Stimulated activated CD4-positive, alpha-beta T cell treated with anti-CD3 and anti-CD28 coated beads, Interleukin-4, amount 100 ng/mL, for 24 hours (primary cell): Measurements from ENCODE around the gene SIK2.

ENCODE experiments used
- DNase-seq: peaks from one replicate; pipeline ENCODE4 v3.0.0-alpha.2; 2020

Gene SIK2

DNA sequence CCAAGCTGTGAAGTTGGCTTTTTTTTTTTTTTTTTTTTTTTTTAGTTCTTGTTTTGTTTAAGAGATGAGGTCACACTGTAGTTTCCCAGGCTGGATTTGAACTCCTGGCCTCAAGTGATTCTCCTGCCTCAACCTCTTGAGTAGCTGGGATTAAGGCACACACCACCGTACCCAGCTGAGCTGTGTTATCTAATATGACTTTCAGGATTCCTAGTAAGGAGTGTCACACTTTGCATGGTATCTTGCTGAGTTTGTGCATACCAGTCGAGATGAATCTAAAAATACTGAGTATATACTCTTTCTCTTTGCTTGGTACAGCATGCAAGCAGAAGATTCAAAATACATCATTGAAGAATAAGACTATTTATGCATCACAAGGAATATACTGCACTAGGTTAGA, 58.6 kb downstream of the SIK2 start:
- DNase-seq = no peak

DNA sequence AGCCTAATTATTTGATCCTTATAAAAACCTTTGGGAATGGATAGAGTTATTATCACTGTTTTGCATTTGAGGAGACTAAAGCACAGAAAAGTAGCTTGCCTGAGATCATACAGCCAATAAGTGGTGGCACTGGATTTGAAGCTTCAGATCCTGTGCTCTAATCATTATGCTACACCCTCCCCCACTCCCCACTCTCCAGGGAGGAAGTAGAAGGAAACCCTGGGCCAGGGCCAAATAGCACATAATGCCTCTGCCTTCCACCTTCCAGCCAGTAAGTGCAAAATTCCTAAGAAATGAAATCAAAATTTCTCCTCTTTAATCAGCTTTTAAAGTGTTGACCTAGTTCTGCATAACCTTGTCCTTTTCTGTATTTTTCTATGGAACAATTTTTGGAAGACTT, 61.6 kb downstream of the SIK2 start:
- DNase-seq = no peak

DNA sequence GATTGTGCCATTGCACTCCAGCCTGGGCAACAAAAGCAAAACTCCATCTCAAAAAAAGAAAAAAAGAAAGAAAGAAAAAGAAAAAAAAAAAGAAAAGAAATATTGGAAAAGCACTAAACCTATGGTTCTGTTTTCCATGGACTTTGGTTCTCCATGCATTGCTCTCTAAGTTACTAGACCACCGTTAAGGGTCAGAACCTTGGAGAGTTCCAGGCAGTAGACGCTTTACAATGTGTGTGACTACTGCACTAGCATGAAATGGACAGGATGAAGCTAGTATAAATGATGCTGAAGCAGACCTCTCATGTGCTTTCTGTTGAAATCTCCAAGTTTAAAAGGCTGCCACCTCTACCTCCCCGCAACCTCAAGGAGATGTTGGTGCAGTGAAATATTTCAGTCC, 63.5 kb downstream of the SIK2 start:
- DNase-seq = no peak

DNA sequence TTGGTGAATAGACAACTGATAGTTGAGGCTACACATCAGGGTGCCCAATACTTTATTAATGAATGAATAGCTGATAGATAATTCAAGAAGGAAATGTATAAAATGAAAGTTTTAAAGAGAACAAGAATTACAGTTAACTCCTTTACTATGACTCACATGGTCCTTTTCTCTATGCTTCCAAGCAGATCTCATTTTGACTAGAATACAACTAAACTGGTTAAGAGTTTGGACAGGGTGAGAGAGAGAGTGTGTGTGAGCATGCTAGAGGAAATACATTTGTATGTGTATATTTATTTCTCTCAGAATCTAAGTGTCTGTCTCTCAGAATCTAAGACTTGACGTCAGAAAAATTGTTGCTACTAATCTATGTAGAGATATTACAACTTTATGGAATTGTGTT, 66.7 kb downstream of the SIK2 start:
- DNase-seq = no peak

DNA sequence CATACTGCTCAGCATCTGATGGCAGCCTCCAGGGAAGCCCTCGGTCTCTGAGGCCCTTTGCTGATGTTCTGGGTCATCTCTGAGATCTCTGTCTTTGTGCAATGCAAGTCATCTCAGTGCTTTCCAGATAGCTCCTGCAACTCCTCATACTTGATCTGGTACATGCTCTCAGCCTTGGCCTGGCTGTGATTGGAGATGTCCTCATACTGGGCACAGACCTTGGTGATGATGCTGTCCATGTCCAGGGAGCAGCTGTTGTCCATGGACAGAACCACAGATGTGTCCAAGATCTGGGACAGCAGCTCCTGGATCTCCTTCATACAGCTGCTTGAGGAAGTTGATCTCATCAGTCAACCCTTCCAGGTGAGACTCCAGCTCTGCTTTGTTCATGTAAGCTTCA, 69.1 kb downstream of the SIK2 start:
- DNase-seq = no peak

DNA sequence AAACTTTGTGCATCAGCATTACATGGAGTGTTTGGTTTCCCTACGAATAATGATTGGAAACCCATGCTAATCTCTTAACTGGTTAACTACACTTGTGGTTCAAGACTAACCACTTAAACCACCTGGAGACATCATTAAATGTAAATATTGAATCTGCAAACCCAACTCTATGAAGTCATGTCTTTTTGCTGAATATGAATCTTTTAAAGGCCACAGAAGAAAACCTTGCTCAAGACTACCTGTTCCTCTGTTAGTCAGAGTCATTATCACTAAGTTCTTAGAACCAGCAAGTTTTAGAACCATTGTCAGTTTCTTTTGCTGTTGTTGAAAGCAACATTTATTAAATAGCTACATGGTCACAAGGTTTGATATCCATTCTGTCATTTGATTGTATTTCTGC, 70.7 kb downstream of the SIK2 start:
- no peak for DNase-seq

DNA sequence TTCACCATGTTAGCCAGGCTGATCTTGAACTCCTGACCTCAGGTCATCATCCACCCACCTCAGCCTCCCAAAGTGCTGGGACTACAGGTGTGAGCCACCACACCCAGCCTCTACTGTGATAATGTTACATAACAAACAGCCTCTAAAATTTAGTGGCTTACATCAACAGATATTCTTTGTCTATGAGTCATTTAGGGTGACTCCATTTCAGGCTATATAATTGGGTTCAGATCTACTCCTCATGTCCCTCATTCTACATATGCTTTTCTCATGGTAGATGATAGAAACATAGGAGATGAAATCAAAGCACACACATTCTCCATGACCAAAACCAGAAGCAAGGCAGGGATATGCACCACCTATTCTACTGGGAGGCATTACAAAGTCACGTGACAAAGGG, 72.7 kb downstream of the SIK2 start:
- DNase-seq = no peak

DNA sequence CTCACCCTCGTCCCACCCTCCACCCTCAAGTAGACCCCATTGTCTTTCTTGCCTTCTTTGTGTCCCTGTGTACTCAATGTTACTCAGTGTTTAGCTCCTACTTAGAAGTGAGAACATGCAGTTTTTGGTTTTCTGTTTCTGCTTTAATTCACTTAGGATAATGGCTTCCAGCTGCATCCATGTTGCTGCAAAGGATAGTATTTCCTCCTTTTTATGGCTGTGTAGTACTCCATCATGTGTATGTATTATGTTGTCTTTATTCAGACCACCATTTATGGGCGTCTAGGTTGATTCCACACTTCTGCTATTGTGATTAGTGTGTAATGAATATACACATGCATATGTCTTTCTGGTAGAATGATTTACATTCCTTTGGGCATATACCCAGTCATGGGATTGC, 73.6 kb downstream of the SIK2 start:
- no peak for DNase-seq

DNA sequence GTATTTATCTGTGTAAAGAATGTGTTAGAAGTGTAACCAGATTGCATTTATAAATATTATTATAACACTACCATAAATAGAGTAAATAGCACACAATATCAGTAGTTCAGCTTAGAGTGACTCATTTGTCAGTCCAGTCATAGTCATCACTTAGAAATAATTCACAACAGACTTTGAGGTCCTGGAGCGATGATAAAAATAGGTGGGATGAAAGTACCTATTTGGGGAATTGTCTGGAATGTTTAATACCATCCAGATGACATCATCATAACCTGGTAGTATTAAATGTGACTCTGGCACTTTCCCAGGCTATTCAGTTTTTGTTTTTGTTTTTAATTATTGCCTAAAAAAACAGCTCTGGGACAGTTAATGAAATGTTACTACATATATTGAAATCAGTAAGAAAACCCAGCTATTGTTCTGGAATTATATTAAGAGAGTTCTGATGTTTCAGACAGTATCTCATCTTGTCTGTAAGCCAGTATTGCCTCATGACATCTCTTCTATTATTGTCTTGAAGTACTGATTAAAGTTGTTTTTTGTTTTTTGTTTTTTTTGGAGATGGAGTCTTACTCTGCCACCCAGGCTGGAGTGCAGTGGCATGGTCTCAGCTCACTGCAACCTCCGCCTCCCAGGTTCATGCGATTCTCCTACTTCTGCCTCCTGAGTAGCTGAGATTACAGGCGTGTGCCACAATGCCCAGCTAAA, 74.8 kb downstream of the SIK2 start:
- no peak for DNase-seq

DNA sequence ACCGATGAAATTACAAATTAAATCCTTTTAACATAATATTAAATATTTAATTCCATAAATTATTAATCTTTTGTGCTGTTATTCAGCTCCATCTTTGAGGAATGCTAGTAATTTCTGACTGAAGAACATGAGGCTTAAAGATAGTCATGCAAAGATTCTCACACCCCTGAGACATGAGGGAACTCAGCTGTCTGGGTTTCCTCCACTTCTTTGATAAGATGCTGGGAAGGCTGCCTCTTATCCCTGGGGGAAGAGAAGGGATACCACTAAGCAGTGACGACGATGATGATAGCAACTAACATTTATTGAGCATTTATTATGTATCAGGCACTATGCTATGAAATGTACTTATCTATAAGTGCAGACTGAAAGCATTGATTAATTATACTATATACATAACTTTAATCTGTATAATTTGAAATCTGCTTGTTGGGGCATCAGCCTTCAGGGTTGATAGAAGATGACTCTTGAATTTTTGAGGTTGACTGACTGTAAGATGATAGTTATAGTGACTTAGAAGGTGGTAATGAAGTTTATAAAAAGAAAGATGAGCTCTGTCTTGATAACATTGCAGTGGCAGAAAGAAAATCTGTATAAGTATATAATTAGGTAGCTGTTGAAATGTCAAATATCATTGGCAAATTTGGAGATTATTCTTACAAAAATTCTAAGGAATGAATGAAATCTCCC, 78.4 kb downstream of the SIK2 start:
- no peak for DNase-seq

DNA sequence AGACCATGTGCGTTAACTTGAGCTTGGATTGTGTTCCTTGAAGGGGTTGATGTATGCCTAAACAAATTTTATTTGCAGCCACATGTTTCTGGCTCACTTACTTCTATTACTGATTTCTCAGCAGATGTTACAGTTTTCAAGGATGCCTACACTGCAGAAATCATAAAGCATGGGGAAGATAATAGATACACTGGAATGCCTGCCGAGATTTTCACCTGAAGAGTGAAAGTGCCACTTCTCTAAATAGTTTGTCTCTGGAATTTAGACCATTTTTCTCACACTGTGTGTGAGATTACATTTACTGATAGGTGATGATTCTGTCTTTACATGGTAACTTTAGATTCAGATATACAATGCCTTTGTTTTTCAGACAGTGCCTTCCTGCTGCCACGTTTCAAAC, 81.6 kb downstream of the SIK2 start:
- no peak for DNase-seq

DNA sequence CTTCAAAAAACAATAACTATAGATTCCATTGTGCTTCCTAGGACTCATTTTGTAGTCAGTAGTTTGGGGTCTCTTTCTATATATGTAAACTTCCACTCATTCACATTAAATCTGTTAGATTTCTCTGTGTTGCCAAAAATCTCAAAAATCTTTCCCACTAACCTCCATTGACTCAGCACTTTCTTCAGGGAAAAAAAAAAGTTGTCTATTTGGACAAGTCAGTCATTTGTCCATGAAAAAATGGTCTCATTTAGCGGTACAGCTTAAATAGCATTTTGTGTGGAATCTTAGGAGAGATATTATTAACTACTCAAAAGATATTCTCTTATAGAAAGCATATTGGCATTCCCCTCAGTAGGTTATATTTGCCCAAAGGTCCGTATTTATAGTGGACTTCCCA, 82.0 kb downstream of the SIK2 start:
- no peak for DNase-seq

DNA sequence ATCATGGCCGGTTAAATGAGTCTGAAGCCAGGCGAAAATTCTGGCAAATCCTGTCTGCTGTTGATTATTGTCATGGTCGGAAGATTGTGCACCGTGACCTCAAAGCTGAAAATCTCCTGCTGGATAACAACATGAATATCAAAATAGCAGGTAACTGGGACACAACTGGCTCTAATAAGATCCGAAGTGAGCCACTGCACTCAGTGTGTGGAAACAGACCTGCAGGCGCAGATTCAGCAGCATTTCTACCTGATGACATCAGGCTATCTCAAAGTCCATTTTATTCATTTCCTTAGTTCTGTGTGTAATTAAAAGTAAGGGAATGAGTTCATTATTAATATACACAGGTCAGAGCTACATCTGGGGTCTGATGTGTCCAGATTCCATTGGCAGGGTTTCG, 85.8 kb downstream of the SIK2 start:
- no peak for DNase-seq

DNA sequence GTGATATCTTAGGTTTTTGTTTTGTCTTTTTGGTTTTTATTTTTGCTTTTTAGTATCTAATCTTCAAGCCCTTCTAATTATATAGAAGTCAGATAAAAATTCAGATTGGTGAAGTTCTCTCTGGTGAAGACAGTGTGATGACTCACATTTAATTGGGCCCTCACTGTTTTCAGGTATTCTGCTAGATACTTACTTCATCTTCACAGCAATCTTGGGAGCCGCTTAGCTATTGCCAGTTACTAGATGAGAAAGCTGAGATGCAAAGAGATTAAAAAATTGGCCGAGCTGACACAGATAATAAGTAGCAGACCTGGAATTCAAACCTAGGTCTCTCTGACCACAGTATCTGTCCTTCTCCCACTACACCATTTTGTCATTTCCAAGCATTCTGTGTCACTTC, 88.9 kb downstream of the SIK2 start:
- DNase-seq = no peak

DNA sequence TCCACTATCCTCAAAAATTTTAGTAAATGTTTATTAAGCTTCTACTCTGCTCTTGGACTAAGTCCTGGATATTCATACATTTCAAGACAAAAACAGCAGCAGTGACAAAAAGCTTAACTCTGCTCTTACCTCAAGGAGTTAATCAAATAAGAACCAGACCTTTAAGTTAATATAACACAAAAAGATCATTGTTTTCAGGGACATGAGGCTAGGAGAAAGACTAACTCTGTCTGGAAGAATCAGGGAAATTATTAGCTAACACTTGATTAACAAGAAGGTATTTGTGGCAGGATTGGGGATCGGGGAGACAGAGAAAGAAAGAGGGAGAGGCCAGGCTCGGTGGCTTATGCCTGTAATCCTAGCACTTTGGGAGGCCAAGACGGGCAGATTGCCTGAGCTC, 89.5 kb downstream of the SIK2 start:
- DNase-seq = no peak

DNA sequence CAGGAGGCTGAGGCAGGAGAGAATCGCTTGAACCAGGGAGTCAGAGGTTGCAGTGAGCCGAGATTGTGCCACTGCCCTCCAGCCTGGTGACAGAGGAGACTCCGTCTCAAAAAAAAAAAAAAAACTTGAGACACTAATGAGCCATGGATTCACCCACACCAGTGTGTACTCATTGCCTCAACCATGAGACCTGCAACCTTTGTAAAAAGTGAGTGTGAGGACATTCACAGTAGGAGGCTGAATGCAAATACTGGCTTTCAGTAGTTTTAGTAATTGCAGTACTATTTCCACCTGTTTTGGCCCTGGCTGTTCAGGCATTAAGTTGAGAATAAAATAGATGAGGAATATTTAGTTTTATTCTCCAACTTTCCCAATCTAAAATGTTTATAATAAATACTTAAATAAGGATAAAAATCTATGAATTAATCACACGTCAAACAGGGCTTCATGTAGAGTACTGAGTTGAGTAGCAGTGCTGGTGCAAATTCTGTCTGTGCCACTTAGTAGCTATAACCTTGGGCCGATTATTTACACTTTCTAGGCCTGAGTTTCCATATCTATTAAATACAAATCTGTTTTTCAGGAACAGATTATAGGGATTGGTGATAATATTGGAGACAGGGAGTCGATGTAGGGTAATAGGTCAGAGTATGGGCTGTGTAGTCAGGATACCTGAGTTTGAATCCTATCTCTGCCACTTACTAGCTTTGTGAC, 91.1 kb downstream of the SIK2 start:
- DNase-seq = no peak

DNA sequence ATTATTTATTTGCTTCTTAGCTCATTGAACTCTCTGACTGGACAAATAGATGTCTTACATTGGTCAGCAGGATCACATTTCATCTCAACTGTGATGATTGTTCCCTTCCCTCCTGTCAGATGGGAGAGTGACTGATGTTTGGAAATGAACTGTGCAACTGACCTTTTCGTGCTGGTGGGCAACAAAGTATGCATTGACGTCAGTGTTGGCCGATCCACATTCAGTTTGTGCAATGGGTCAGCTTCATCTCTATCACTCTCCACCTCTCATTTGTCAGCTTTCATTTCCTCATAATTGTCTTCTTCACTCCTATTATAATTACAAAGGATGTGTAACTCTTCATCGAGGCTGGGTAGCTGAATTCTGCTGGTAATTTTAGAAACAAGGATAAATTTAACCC, 92.6 kb downstream of the SIK2 start:
- DNase-seq = no peak

DNA sequence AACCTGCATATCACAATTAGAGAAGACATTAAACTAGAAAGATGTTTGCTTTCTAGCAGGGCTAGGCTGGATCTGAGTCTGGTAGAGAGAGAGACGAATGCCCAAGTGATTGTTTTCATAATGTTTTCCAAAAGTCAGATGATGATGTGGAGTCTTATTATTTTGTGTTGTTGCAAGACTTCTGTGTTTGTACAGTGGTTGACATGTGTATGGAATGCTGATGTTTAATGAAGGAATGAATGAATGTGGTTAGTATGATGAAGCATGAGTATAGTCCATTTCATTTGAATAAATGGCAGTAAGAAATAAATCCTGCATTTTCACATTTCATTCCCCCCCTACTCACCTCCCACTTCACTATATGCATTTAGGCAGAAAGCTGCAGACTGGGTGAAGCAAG, 94.3 kb downstream of the SIK2 start:
- DNase-seq = no peak

DNA sequence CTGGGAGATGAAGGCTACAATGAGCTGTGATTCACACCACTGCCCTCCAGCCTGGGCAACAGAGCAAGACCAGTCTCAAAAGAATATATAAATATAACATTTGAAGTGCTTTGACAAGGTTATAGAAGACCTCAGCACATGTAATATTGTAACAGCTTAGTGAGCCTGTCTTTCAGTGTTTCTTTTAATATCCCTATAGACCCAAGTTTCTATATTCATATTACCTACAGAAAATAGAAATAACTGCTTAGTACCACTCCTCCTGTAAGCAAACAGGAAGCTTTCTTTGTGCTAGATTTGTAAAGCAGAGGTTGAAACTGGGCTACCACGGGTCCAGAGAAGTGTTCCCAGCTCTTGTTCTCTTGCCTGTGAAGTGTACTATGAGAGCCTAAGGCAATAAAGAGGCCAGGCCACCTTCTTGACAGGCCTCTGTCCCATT, 95.7 kb downstream of the SIK2 start:
- no peak for DNase-seq

DNA sequence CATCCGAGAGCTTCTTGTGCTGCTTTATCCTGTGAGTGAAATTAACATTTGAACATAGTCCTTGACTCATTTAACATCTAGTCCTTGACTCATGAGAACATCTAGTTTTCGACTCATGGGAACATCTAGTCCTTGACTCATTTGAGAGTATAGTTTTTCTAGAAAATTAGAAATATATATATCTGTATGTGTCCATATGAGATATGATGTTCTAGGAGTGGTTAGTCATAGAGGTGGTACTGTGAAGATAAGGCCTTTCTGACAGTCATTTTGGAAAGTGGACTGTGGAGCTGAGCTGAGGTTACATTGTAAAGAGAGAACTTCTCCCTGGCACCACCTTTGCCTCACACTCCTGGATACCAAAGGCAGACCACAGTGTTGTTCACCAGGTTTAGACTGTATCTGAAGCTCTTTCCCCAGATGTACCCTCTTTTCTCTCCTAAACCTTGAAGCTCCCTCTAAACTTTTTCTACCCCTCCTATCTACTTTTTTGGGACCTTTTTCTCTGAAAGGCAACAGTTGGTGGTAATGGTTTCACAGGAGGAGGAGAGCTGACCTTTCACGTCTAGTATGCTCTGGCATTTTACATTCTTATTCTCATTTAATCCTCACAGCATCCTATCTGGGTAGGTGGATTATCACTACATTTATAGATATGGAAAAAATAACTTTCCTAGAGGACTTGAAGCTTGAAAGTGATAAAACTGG, 96.8 kb downstream of the SIK2 start:
- no peak for DNase-seq

DNA sequence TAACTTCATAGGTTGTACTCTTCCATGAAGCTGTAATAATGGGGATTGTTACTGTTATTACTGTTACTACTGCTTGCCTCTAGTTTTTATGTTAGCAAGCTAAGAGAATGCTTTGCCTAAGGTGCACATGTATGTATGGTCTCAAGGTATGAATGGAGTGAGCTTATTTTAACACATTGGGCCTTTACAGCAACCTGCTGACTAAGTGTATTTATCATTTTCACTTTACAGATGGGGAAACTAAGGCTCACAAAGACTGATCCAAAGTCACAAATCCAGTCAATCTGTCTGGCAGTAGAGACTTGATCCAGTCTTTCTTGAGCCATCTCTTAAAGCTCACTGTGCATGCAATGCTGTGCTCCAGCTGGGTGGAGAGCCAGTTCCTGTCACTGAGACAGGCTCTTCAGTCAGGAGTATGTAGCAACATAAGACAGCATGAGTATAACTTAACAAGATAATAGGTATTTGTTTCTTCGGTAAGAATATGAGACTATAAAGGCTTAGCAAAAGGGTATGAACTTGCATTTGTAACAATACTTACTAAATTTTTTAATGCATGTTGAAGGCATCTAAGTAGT, 97.4 kb downstream of the SIK2 start:
- no peak for DNase-seq

DNA sequence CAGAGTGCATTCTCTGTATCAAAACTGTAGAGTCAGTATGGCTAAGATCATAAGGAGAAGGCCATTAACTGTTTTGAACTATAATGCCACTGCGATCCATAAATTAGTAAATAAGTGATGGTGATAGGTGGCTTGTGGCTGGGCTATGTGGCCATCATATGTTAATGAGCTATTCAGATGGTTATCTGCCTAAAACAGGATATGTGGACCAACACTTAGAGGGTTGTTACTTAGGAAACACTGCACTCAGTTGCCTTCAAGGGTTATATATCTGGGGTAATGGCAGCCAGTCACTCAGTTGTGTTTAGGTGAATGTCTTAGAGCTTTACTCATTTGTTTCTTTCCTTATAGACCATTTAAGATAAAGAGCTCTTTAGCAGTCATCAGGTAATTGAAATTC, 97.9 kb downstream of the SIK2 start:
- DNase-seq = no peak

DNA sequence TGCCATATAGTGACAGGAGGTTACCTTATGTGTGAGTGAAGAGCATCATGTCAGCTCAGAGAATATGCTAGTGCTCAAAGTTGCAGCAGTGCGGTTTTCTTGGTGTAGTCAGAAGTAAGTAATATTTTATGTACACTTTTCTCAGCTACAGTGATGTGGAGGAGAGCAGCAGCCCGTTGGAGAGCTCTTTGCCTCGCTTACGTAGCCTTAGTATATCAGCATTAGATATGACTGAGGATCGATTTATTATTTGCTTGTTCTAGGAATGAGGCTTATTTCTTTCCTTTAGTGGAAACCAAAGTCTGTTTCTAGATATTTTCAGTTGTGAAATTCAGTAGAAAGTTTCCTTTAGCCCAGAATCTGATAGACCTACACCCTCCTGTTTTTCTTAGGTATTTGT, 100.4 kb downstream of the SIK2 start:
- no peak for DNase-seq
